Glomerular visceral epithelial cell (primary cell): ENCODE measurements around the gene TNRC6B.
"Not testable (repeated sequence)": the region's sequence is repeated elsewhere in the genome, so short reads cannot be mapped to it uniquely, and the experiment has no call there.

Experiments
- DNase-seq: peaks from one replicate; pipeline ENCODE4 v3.0.0-alpha.2; 2016; ENCODE audit errors: extremely low spot score

The TNRC6B gene

GRCh38 chr22:40177738-40178416 is at the start of gene TNRC6B:
TNRC6B (plus strand) TSS chr22:40177925; CDS start chr22:40178136, 211 bp downstream.
- peak; percentile 91 for DNase-seq

GRCh38 chr22:40128989-40129388 is 48.7 kb upstream of the TNRC6B start:
- DNase-seq = no peak

GRCh38 chr22:40137132-40137531 is 40.6 kb upstream of the TNRC6B start:
- no peak for DNase-seq

- DNase-seq = no peak
These were observed 38.9 kb upstream of the TNRC6B start for GRCh38 chr22:40138866-40139265.

GRCh38 chr22:40147388-40148176 is 30.1 kb upstream of the TNRC6B start:
- no peak for DNase-seq

- DNase-seq = no peak
These were observed 24.5 kb upstream of the TNRC6B start for GRCh38 chr22:40153192-40153591.

GRCh38 chr22:40153705-40154104 is 24.0 kb upstream of the TNRC6B start:
- DNase-seq = no peak

- peak; percentile 39 for DNase-seq
These were observed 21.7 kb upstream of the TNRC6B start for GRCh38 chr22:40156001-40156516.

- DNase-seq = not testable (repeated sequence)
These were observed 21.0 kb upstream of the TNRC6B start for GRCh38 chr22:40156682-40157081.

GRCh38 chr22:40157330-40157945 is 20.3 kb upstream of the TNRC6B start:
- no peak for DNase-seq

- no peak for DNase-seq
These were observed 16.5 kb upstream of the TNRC6B start for GRCh38 chr22:40161194-40161593.

GRCh38 chr22:40165537-40165936 is 12.2 kb upstream of the TNRC6B start:
- DNase-seq = not testable (repeated sequence)

- no peak for DNase-seq
These were observed 2.0 kb upstream of the TNRC6B start for GRCh38 chr22:40175611-40176244.

GRCh38 chr22:40176921-40177737 is 596 bp upstream of the TNRC6B start:
- DNase-seq = peak; percentile 44

GRCh38 chr22:40178417-40179409 is 988 bp downstream of the TNRC6B start:
- peak; percentile 65 for DNase-seq

- DNase-seq = no peak
These were observed 1.8 kb downstream of the TNRC6B start for GRCh38 chr22:40179526-40179925.

- no peak for DNase-seq
These were observed 2.7 kb downstream of the TNRC6B start for GRCh38 chr22:40180403-40180802.

GRCh38 chr22:40181323-40181722 is 3.6 kb downstream of the TNRC6B start:
- DNase-seq = no peak

GRCh38 chr22:40182231-40182835 is 4.6 kb downstream of the TNRC6B start:
- peak; percentile 15 for DNase-seq
